ENCODE data around the gene ZBTB20. TPM values are rescaled to one million over a fixed set of nuclear protein-coding genes. Genes with fewer than 3 reads are reported as not detected.
"Not testable (repeated sequence)": the region's sequence is repeated elsewhere in the genome, so short reads cannot be mapped to it uniquely, and the experiment has no call there.

Gene ZBTB20
- total and polyA plus RNA-seq, 12 donors = 0.57 to 105 (median 86.8) TPM

- Histone ChIP-seq H3K27me3 (no peaks in the 10 kb centered on the region), H3K36me3 (no peaks in the 10 kb centered on the region), H3K4me3 (no peak overlapping the region), H3K4me1 (peaks cover 0 to 38% (median 16%) of the 10 kb centered on the region in 9 donors), H3K9me3 (no peaks in the 10 kb centered on the region), H3K27ac (peak overlapping the region; percentile 2 to 80 (median 54))
- peak in 1 of 2 donors; percentile 20 for DNase-seq
- TF ChIP-seq CTCF (IDR thresholded peaks at IDR 0.05) = no peak
- peak in 7 of 8 donors; percentile 60 to 82 (median 70) for ATAC-seq
- WGBS, 2 donors = 43 to 50% methylated on average over 4 of the region's 4 CpGs
- intact Hi-C loops (cut with DNase I) = no loop called here
Observed at GRCh38 chr3:114686621-114687020, 460.5 kb downstream of the ZBTB20 start.

- ATAC-seq = peak in 4 of 8 donors; percentile 22 to 59 (median 50)
- intact Hi-C loops (cut with DNase I) = no loop called here
- WGBS, 2 donors = 72 to 78% methylated on average over 4 of the region's 4 CpGs
- Histone ChIP-seq H3K27me3 (no peaks in the 10 kb centered on the region), H3K4me1 (peaks cover 0 to 36% (median 16%) of the 10 kb centered on the region in 9 donors), H3K27ac (peak overlapping the region in 7 of 10 donors; percentile 24 to 80 (median 62)), H3K4me3 (peak overlapping the region in 7 of 10 donors; percentile 4 to 39 (median 31)), H3K36me3 (no peaks in the 10 kb centered on the region), H3K9me3 (no peaks in the 10 kb centered on the region)
- TF ChIP-seq CTCF (IDR thresholded peaks at IDR 0.05) = no peak
- DNase-seq = no peak
Observed at GRCh38 chr3:114685161-114685560, 461.9 kb downstream of the ZBTB20 start.

GRCh38 chr3:114680299-114680698 is 466.8 kb downstream of the ZBTB20 start:
- no peak for ATAC-seq
- 95 to 97% methylated on average over 1 of the region's 1 CpG for WGBS, 2 donors
- H3K4me1 ChIP-seq = peaks cover 0 to 10% (median 0%) of the 10 kb centered on the region in 9 donors
- H3K27ac ChIP-seq = no peak overlapping the region
- no peaks in the 10 kb centered on the region for H3K36me3 ChIP-seq
- peaks cover 0 to 7% (median 0%) of the 10 kb centered on the region in 11 donors for H3K9me3 ChIP-seq
- no peak for DNase-seq
- H3K27me3 ChIP-seq = no peaks in the 10 kb centered on the region
- intact Hi-C loops (cut with DNase I) = no loop called here
- no peak for TF ChIP-seq CTCF (IDR thresholded peaks at IDR 0.05)
- H3K4me3 ChIP-seq = no peak overlapping the region

GRCh38 chr3:114679773-114680172 is 467.3 kb downstream of the ZBTB20 start:
- ATAC-seq; H3K36me3 ChIP-seq; H3K4me3 ChIP-seq; H3K9me3 ChIP-seq; H3K27ac ChIP-seq; H3K4me1 ChIP-seq; intact Hi-C loops (cut with DNase I); DNase-seq; H3K27me3 ChIP-seq: not testable (repeated sequence)
- 98% methylated on average over 3 of the region's 3 CpGs for WGBS, 2 donors

- ATAC-seq = no peak
- 78 to 83% methylated on average over 4 of the region's 4 CpGs for WGBS, 2 donors
- no peaks in the 10 kb centered on the region for H3K27me3 ChIP-seq
- no peak for DNase-seq
- H3K36me3 ChIP-seq = no peaks in the 10 kb centered on the region
- intact Hi-C loops (cut with DNase I) = no loop called here
- H3K4me1 ChIP-seq = peaks cover 0 to 8% (median 3%) of the 10 kb centered on the region in 9 donors
- no peak overlapping the region for H3K27ac ChIP-seq
- H3K9me3 ChIP-seq = peaks cover 0 to 7% (median 0%) of the 10 kb centered on the region in 11 donors
- TF ChIP-seq CTCF (IDR thresholded peaks at IDR 0.05) = no peak
- H3K4me3 ChIP-seq = no peak overlapping the region
Observed at GRCh38 chr3:114675104-114675503, 472.0 kb downstream of the ZBTB20 start.

Measured in heart right ventricle (tissue), 16 donors.